HG02885 (cell line): ENCODE results near the gene CHODL.

Experiments
- ATAC-seq: cut with Tn5 transposase; IDR thresholded peaks from one replicate; pipeline ENCODE4 v1.9.1; 2021; ENCODE audit warnings: mild to moderate bottlenecking; ENCODE audit not compliant: unreplicated experiment, poor library complexity

CHODL gene

GRCh38 chr21:18244671-18245463 lies at the start of gene CHODL:
TSS of gene CHODL (plus strand) at chr21:18244833. CDS start at chr21:18245224, 391 bp downstream.
- ATAC-seq, result no peak

- no peak for ATAC-seq
These were observed 39.7 kb upstream of the CHODL start for GRCh38 chr21:18204931-18205330.

- no peak for ATAC-seq
These were observed 26.3 kb upstream of the CHODL start for GRCh38 chr21:18218331-18218730.

- no peak for ATAC-seq
These were observed 24.1 kb upstream of the CHODL start for GRCh38 chr21:18220498-18220897.

- no peak for ATAC-seq
These were observed 22.3 kb upstream of the CHODL start for GRCh38 chr21:18222346-18222745.

- ATAC-seq, result no peak
These were observed 16.4 kb upstream of the CHODL start for GRCh38 chr21:18228060-18228739.

- ATAC-seq, result no peak
These were observed 9.1 kb upstream of the CHODL start for GRCh38 chr21:18235545-18235944.

- no peak for ATAC-seq
These were observed 883 bp downstream of the CHODL start for GRCh38 chr21:18245464-18245967.

- ATAC-seq, result no peak
These were observed 3.5 kb downstream of the CHODL start for GRCh38 chr21:18248171-18248570.

- no peak for ATAC-seq
These were observed 5.0 kb downstream of the CHODL start for GRCh38 chr21:18249672-18250071.

GRCh38 chr21:18251065-18251464 lies 6.4 kb downstream of the CHODL start:
- no peak for ATAC-seq

GRCh38 chr21:18252256-18252655 lies 7.6 kb downstream of the CHODL start:
- no peak for ATAC-seq

GRCh38 chr21:18252680-18253079 lies 8.0 kb downstream of the CHODL start:
- no peak for ATAC-seq

GRCh38 chr21:18253221-18253620 lies 8.6 kb downstream of the CHODL start:
- ATAC-seq, result no peak

- no peak for ATAC-seq
These were observed 9.2 kb downstream of the CHODL start for GRCh38 chr21:18253799-18254198.

GRCh38 chr21:18265944-18266343 lies 21.3 kb downstream of the CHODL start:
- ATAC-seq, result no peak

GRCh38 chr21:18267496-18267895 lies 22.9 kb downstream of the CHODL start:
- no peak for ATAC-seq

- ATAC-seq, result no peak
These were observed 24.3 kb downstream of the CHODL start for GRCh38 chr21:18268906-18269305.

- no peak for ATAC-seq
These were observed 25.2 kb downstream of the CHODL start for GRCh38 chr21:18269856-18270255.

- no peak for ATAC-seq
These were observed 28.8 kb downstream of the CHODL start for GRCh38 chr21:18273400-18273799.

- no peak for ATAC-seq
These were observed 29.7 kb downstream of the CHODL start for GRCh38 chr21:18274370-18274769.

GRCh38 chr21:18275781-18276180 lies 31.1 kb downstream of the CHODL start:
- no peak for ATAC-seq
